T-helper 2 cell treated with Interferon-gamma antibody and Interleukin-4, amounts not matched to agents 5 μg/mL and 100 μg/mL, for 36 hours (primary cell): ENCODE measurements around the gene PRSS2.
"Not testable (repeated sequence)": the region's sequence is repeated elsewhere in the genome, so short reads cannot be mapped to it uniquely, and the experiment has no call there.

Experiments used
- DNase-seq: peaks from one replicate; pipeline ENCODE4 v3.0.0; 2021; ENCODE audit warnings: low spot score
- H3K27ac Mint-ChIP-seq: one replicate; pipeline ENCODE4 v1.8.0; 2021; ENCODE audit warnings: mild to moderate bottlenecking, mixed read lengths
- H3K27me3 Mint-ChIP-seq: one replicate; pipeline ENCODE4 v1.8.0; 2021; ENCODE audit warnings: low read depth, mixed read lengths
- H3K36me3 Mint-ChIP-seq: one replicate; pipeline ENCODE4 v1.8.0; 2021; ENCODE audit warnings: low read depth, mixed read lengths
- H3K4me1 Mint-ChIP-seq: one replicate; pipeline ENCODE4 v1.8.0; 2021; ENCODE audit warnings: low read depth, mixed read lengths
- H3K4me3 Mint-ChIP-seq: one replicate; pipeline ENCODE4 v1.8.0; 2022; ENCODE audit warnings: mild to moderate bottlenecking, moderate library complexity, mixed read lengths
- H3K9me3 Mint-ChIP-seq: one replicate; pipeline ENCODE4 v1.8.0; 2021; ENCODE audit warnings: mixed read lengths

Gene PRSS2

DNA sequence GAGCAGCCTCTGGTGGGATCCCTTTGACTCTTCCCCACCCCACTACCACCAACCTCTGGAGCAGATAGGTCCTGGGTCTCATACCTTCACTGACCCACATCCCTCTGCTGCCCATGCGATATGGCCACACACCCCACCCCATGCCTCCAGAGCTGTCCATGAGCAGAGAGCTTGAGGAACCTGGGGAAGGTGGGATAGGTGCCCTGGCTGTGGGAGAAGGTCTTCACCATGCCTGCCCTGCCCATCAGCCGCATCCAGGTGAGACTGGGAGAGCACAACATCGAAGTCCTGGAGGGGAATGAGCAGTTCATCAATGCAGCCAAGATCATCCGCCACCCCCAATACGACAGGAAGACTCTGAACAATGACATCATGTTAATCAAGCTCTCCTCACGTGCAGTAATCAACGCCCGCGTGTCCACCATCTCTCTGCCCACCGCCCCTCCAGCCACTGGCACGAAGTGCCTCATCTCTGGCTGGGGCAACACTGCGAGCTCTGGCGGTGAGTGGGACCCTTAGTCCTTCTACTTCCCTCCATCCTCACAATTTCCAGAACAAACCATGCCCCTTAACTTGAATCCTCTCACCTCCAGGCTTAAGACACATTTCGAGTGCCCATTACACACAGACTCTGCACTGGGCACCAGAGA lies 19.1 kb upstream of the PRSS2 start:
- not testable (repeated sequence) for H3K4me1 Mint-ChIP-seq, H3K4me3 Mint-ChIP-seq, H3K36me3 Mint-ChIP-seq, H3K27me3 Mint-ChIP-seq, DNase-seq, H3K9me3 Mint-ChIP-seq, H3K27ac Mint-ChIP-seq

DNA sequence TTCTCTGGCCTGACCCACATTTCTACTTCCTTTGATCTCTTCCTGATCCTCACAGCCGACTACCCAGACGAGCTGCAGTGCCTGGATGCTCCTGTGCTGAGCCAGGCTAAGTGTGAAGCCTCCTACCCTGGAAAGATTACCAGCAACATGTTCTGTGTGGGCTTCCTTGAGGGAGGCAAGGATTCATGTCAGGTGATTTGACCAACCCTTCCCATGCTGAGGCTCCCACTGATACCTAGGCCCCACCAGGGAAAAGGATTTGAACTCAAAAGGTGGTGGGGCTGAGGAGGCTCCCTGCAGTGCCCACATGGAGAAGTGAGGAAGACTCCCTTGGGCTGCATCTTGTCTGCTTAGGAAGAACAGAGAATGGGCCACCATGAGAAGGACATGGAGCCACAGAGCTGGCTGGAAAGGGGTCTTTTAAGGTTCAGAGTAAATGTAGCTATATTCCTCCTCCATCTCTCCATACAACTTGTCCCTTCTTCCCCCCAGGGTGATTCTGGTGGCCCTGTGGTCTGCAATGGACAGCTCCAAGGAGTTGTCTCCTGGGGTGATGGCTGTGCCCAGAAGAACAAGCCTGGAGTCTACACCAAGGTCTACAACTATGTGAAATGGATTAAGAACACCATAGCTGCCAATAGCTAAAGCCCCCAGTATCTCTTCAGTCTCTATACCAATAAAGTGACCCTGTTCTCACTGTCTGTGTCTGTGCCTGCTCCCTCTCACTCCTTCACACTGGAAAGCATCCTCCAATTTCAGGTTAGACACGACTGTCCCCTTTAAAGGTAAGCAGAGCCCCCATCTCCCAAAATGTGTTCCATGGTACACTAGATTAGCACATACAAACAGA lies 18.2 kb upstream of the PRSS2 start:
- Mint-ChIP-seq H3K27ac (no peak overlapping the region), H3K4me3 (no peak overlapping the region), H3K36me3 (no peaks in the 10 kb centered on the region), H3K9me3 (no peaks in the 10 kb centered on the region), H3K27me3 (peaks cover 4% of the 10 kb centered on the region), H3K4me1 (no peaks in the 10 kb centered on the region)
- no peak for DNase-seq

DNA sequence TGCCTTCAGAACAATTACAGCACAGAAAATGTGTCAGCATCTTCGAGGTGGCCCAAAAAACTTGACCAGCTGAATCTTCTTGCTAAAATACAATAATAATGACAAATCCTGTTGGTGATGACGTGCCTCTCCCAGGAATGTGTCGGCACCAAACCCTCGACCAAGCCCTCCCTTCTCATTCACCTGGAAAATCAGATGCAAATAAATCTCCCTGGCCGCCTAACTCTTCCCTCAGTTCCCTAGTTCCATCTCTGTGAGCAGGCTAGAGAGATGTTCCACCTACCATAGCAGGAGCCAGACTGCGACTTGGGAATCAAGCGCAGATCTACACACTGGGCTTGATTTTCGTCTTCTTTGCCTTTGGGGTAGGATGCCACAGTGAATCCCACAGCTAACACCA lies 17.4 kb upstream of the PRSS2 start:
- peaks cover 4% of the 10 kb centered on the region for H3K27me3 Mint-ChIP-seq
- H3K9me3 Mint-ChIP-seq = no peaks in the 10 kb centered on the region
- no peak overlapping the region for H3K27ac Mint-ChIP-seq
- no peak for DNase-seq
- H3K4me1 Mint-ChIP-seq = no peaks in the 10 kb centered on the region
- H3K4me3 Mint-ChIP-seq = no peak overlapping the region
- H3K36me3 Mint-ChIP-seq = no peaks in the 10 kb centered on the region

- DNase-seq, H3K36me3 Mint-ChIP-seq, H3K9me3 Mint-ChIP-seq, H3K4me3 Mint-ChIP-seq, H3K4me1 Mint-ChIP-seq, H3K27ac Mint-ChIP-seq, H3K27me3 Mint-ChIP-seq: not testable (repeated sequence)
These were observed 16.8 kb upstream of the PRSS2 start for GRCh38 chr7:142753925-142754491.

DNA sequence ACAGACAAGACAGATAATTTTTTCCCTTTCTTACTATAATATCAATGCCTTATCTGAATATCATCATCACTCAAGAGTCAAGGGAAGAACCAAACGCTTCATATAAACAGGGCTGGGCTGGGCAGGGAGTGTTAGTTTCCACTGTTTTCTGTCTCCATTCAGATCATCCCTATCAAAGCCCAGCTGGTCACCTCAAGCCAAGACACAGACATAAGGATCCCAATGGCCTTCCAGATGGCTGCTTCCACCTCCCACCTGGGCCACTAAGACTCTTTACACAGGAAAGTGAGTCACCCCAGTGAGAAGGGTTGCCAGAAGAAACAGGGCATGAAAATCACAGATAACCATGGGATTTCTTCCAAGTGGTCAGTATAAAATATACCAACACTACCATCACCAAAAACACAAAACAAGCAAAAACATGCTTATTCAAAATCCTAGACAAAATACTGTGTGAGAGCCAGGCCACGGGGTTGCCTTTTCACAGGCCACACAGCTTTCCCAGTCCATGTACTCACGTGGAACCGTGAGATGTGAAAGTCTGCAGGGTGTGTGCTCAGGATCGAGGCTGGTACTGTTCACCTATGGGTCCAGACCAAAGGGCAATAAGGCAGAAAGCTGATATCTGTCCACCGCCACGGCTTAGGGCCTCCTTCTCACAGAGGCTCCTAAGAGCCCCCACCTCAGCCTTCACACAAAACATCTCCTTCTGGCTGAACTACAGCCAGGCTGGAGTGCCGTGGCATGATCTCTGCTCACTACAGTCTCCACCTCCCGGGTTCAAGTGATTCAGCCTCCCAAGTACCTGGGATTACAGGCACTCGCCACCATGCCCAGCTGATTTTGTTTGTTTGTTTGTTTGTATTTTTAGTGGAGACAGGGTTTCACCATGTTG lies 15.8 kb upstream of the PRSS2 start:
- no peak overlapping the region for H3K4me3 Mint-ChIP-seq
- peaks cover 8% of the 10 kb centered on the region for H3K27me3 Mint-ChIP-seq
- no peaks in the 10 kb centered on the region for H3K4me1 Mint-ChIP-seq
- no peaks in the 10 kb centered on the region for H3K9me3 Mint-ChIP-seq
- H3K36me3 Mint-ChIP-seq = no peaks in the 10 kb centered on the region
- no peak for DNase-seq
- no peak overlapping the region for H3K27ac Mint-ChIP-seq

- H3K9me3 Mint-ChIP-seq, H3K4me3 Mint-ChIP-seq, H3K4me1 Mint-ChIP-seq, H3K27me3 Mint-ChIP-seq, H3K36me3 Mint-ChIP-seq, H3K27ac Mint-ChIP-seq, DNase-seq: not testable (repeated sequence)
These were observed 12.5 kb upstream of the PRSS2 start for GRCh38 chr7:142758312-142758711.

DNA sequence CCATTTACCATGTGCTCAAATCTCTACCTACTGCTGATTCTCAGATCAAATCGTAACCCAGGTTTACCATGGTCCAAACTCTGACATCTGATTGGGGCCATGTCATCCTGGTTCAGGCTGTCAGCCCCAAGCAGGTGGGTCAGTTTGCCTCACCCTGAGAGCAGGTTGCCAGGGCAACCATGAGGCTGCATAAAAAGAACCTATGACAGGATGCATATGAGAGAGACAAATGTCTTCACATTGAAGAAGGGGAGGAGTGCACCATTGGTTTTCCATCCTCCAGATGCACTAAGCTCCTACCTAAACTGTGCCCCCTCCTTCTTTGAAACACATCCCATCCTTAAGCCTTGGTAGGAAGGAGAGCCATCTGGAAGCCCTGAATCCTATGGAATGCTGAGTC lies 11.3 kb upstream of the PRSS2 start:
- no peak for DNase-seq
- Mint-ChIP-seq H3K36me3 (no peaks in the 10 kb centered on the region), H3K27ac (no peak overlapping the region), H3K4me3 (no peak overlapping the region), H3K9me3 (no peaks in the 10 kb centered on the region), H3K27me3 (peaks cover 5% of the 10 kb centered on the region), H3K4me1 (no peaks in the 10 kb centered on the region)

DNA sequence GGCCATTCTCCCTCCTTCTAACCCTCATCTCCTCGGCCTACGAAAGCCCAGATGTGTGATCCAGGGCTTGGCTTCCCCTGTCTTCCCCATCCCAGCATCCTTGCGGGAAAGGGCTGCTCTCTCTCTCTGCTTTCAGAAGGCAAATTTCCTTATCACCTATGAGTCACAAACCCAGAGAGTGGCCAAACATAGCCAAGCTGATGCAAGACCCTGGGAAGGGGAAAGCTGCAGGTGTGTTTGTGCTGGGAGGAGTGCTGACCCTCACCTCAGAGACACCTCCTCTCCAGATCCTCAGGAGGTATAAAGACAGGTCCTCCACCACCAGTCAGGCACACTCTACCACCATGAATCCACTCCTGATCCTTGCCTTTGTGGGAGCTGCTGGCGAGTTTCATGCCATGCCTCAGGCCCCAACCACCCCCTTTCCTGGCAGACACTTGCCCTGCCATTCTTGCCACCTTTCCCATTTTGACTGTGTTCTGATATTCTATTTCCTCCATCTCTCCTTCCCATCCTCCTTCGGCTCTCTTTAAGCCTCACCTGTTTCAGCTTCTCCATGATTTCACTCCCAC lies 10.6 kb upstream of the PRSS2 start:
- Mint-ChIP-seq H3K4me3 (no peak overlapping the region), H3K4me1 (no peaks in the 10 kb centered on the region), H3K27me3 (peaks cover 5% of the 10 kb centered on the region), H3K36me3 (no peaks in the 10 kb centered on the region), H3K9me3 (no peaks in the 10 kb centered on the region), H3K27ac (no peak overlapping the region)
- DNase-seq = no peak

DNA sequence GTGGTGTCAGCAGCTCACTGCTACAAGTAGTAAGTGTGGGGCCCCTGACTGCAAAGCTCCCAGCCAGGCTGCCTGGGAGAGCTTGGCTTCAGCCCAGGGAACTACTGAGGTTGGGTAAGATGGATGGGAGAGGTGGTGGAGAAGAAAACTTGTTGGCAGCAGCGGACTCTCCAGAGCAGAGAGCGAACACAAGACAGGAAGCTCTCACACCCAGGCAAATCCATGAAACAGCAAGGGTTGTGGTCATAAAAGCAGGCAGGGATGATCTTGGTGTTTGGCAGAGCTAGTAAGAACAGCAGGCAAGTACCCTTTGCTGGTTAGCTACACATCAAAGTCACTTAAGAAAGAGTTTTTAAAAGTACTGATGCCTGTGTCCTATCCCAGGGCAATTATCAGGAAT lies 9.2 kb upstream of the PRSS2 start:
- not testable (repeated sequence) for DNase-seq, H3K27ac Mint-ChIP-seq, H3K9me3 Mint-ChIP-seq, H3K36me3 Mint-ChIP-seq, H3K27me3 Mint-ChIP-seq, H3K4me3 Mint-ChIP-seq, H3K4me1 Mint-ChIP-seq

DNA sequence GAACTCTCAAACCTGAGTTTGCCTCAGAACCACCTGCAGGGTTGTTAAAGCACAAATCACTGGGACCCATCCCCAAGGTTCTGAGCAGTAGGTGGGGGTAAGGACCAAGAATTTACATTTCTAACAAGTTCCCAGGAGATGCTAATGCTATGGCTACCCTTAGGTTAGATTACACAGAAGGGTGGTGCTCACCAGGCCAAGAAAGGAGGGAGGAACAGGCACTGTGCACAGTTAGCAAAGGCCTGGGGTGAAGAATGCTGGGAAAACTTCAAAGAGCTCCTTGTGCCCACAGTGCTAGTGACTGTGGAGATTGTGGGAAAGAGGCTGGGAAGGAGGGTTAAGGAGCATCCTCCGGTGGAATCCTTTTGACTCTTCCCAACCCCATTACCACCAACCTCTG lies 8.7 kb upstream of the PRSS2 start:
- Mint-ChIP-seq H3K4me1 (no peaks in the 10 kb centered on the region), H3K27ac (no peak overlapping the region), H3K9me3 (no peaks in the 10 kb centered on the region), H3K4me3 (no peak overlapping the region), H3K36me3 (no peaks in the 10 kb centered on the region), H3K27me3 (peaks cover 5% of the 10 kb centered on the region)
- no peak for DNase-seq

GRCh38 chr7:142767451-142767850 lies 3.3 kb upstream of the PRSS2 start:
- no peaks in the 10 kb centered on the region for H3K9me3 Mint-ChIP-seq
- H3K4me3 Mint-ChIP-seq = no peak overlapping the region
- H3K27ac Mint-ChIP-seq = no peak overlapping the region

DNA sequence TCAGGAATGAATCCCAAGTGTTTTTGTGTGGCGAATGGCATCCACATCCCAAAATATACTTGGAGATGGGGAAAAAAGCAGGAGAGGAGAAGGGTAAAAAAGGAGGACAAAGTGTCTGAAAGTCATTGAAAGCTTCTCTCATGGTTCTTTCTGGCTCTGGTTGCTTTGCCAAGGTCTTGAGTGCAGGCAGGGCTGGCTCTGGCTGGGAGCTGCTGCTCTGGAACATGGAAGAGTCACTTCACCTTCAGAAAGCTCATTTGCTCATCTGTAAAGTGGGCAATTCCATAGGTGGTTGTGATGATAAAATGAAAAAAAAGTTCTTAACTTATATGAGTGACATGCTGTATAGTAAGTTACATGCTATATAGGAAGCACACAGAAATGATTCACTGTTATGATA lies 2.9 kb upstream of the PRSS2 start:
- no peak for DNase-seq
- peaks cover 9% of the 10 kb centered on the region for H3K4me1 Mint-ChIP-seq
- H3K9me3 Mint-ChIP-seq = no peaks in the 10 kb centered on the region
- H3K27ac Mint-ChIP-seq = no peak overlapping the region
- no peaks in the 10 kb centered on the region for H3K36me3 Mint-ChIP-seq
- H3K4me3 Mint-ChIP-seq = no peak overlapping the region
- H3K27me3 Mint-ChIP-seq = peaks cover 2% of the 10 kb centered on the region

More at GRCh38 chr7:142767451-142767850, 3.3 kb upstream of the PRSS2 start:
- Mint-ChIP-seq H3K36me3 (no peaks in the 10 kb centered on the region), H3K4me1 (peaks cover 9% of the 10 kb centered on the region), H3K27me3 (peaks cover 2% of the 10 kb centered on the region)
- DNase-seq = no peak

- not testable (repeated sequence) for H3K4me1 Mint-ChIP-seq, H3K4me3 Mint-ChIP-seq, DNase-seq, H3K27me3 Mint-ChIP-seq, H3K9me3 Mint-ChIP-seq, H3K27ac Mint-ChIP-seq, H3K36me3 Mint-ChIP-seq
These were observed 1.9 kb upstream of the PRSS2 start for GRCh38 chr7:142768885-142769284.
